Myocyte (in vitro differentiated cells): ENCODE measurements around the gene SPATA6L. TPM values are rescaled to one million over a fixed set of nuclear protein-coding genes. Genes with fewer than 3 reads are reported as not detected.
A peak's percentile ranks its signal among the peaks of the same experiment; 100 is the strongest.
"Not testable (repeated sequence)": the region's sequence is repeated elsewhere in the genome, so short reads cannot be mapped to it uniquely, and the experiment has no call there.

ENCODE experiments used
- DNase-seq: peaks from one replicate; pipeline ENCODE4 v3.0.0-alpha.2; 2012; ENCODE audit warnings: low read depth
- total RNA-seq: library from RNA; depleted of rRNA; stranded (reverse); fragments of >200 nt; gene quantifications from 2 replicates; pipeline ENCODE4 v1.2.3, GENCODE V29; 2014

The SPATA6L gene
- total RNA-seq, 1 donor from 2014 or later, result 0.16 TPM

GRCh38 chr9:4638968-4639367, 27.3 kb downstream of the SPATA6L start:
- no peak for DNase-seq

- no peak for DNase-seq
These were observed 35.4 kb downstream of the SPATA6L start for GRCh38 chr9:4630836-4631235.

GRCh38 chr9:4622016-4622415, 44.3 kb downstream of the SPATA6L start:
- no peak for DNase-seq

- DNase-seq, result no peak
These were observed 45.3 kb downstream of the SPATA6L start for GRCh38 chr9:4620881-4621555.

GRCh38 chr9:4620057-4620765, 46.1 kb downstream of the SPATA6L start:
- DNase-seq, result no peak

GRCh38 chr9:4618700-4619099, 47.6 kb downstream of the SPATA6L start:
- no peak for DNase-seq

- no peak for DNase-seq
These were observed 48.5 kb downstream of the SPATA6L start for GRCh38 chr9:4617752-4618151.

- no peak for DNase-seq
These were observed 50.5 kb downstream of the SPATA6L start for GRCh38 chr9:4615778-4616177.

- DNase-seq, result peak; percentile 20
These were observed 51.0 kb downstream of the SPATA6L start for GRCh38 chr9:4615251-4615650.

- DNase-seq, result no peak
These were observed 51.7 kb downstream of the SPATA6L start for GRCh38 chr9:4614627-4615026.

GRCh38 chr9:4606033-4606432, 60.2 kb downstream of the SPATA6L start:
- not testable (repeated sequence) for DNase-seq

- peak; percentile 80 for DNase-seq
These were observed 61.6 kb downstream of the SPATA6L start for GRCh38 chr9:4604678-4605095.

- DNase-seq, result no peak
These were observed 62.5 kb downstream of the SPATA6L start for GRCh38 chr9:4603830-4604229.

GRCh38 chr9:4600368-4600767, 65.9 kb downstream of the SPATA6L start:
- no peak for DNase-seq

- no peak for DNase-seq
These were observed 69.9 kb downstream of the SPATA6L start for GRCh38 chr9:4596165-4596922.

GRCh38 chr9:4594994-4595393, 71.3 kb downstream of the SPATA6L start:
- DNase-seq, result no peak

- no peak for DNase-seq
These were observed 71.7 kb downstream of the SPATA6L start for GRCh38 chr9:4594545-4594944.

GRCh38 chr9:4592886-4593285, 73.4 kb downstream of the SPATA6L start:
- no peak for DNase-seq

- DNase-seq, result no peak
These were observed 74.0 kb downstream of the SPATA6L start for GRCh38 chr9:4592295-4592694.

- no peak for DNase-seq
These were observed 75.2 kb downstream of the SPATA6L start for GRCh38 chr9:4591123-4591500.

GRCh38 chr9:4590430-4591122, 75.7 kb downstream of the SPATA6L start:
- DNase-seq, result no peak

GRCh38 chr9:4588721-4589120, 77.6 kb downstream of the SPATA6L start:
- DNase-seq, result no peak
